ENCODE data around the gene COQ8A.
A peak's percentile ranks its signal among the peaks of the same experiment; 100 is the strongest.

The COQ8A gene

GRCh38 chr1:227006226-227006796, 66.2 kb downstream of the COQ8A start:
- DNase-seq (ENCODE audit: low read depth, low spot score) = no peak

DNA sequence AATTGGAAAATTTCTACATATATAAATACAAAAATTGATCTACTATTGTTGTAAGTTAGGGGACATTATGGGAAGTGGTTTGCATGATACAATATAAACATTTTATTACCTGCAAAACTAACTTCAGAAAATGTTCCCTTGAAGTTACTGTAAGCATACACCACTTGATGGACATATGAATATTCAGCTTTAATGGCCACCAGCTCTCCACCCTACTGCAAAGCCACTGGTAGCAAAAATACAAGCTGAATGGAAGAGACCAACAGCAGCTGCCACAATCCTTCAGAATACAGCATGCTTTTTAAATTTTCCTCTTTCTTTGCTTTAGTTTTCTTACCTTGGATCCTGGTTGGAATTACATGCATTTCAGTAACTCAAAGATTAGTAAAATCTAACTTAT, 69.8 kb downstream of the COQ8A start:
- no peak for DNase-seq (ENCODE audit: low read depth, low spot score)

- DNase-seq (ENCODE audit: low read depth, low spot score) = no peak
Measured at GRCh38 chr1:227010645-227011044, 70.6 kb downstream of the COQ8A start.

DNA sequence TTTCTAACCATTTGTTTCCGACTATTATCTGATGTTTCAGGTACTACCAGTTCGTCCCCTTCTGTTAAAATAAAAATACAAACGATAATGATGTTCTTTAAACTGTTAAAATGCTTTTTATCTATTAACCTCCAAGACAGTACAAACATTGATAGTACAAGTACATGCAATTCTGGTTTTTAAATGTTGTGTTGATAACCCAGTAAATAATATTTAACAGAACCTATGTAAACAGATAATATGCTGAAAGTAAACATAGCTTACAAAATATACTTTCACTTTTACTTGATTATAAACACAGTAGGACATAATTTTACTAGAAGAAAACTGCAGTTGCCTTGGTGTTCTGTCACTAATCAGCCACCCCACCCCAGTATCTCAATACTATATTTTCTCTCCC, 76.9 kb downstream of the COQ8A start:
- no peak for DNase-seq (ENCODE audit: low read depth, low spot score)

DNA sequence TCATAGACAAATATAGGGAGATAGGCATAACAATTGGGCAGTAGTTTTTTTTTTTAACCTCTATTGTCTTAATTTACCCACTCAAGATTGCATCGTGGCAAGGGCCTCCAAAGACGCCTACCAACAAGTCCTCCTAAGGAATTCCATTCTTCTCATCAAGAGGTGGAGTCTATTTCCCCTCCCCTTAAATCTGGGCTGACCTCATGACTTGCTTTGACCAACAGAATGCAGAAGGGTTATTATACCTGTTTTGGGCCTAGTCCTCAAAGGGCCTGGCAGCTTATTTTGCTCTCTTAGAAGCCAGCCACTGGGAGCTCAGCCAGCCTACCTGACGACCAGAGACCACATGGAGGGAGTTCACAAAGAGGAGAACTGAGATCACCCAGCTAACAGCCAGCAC, 92.3 kb downstream of the COQ8A start:
- DNase-seq (ENCODE audit: low read depth, low spot score) = peak; percentile 10

DNA sequence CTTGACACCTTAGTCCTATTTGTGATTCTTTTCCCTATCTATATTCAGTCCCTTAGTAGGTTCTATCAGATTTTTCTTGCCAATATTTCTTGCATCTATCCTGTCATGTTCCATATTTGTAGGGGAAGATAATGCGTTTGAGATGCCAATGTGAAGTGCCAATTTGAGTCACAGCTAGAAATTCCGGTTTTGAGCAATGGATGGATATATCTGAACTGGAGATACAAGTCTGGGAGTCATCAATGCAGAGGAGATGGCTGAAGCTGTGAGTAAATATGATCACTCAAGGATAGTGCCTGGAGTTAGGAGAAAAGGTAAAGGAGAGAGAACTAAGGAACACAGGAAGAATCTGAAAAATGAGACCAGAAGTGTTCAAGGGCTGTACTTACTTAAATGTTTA, 93.8 kb downstream of the COQ8A start:
- no peak for DNase-seq (ENCODE audit: low read depth, low spot score)

GRCh38 chr1:227035316-227035715, 95.2 kb downstream of the COQ8A start:
- DNase-seq (ENCODE audit: low read depth, low spot score) = no peak

DNA sequence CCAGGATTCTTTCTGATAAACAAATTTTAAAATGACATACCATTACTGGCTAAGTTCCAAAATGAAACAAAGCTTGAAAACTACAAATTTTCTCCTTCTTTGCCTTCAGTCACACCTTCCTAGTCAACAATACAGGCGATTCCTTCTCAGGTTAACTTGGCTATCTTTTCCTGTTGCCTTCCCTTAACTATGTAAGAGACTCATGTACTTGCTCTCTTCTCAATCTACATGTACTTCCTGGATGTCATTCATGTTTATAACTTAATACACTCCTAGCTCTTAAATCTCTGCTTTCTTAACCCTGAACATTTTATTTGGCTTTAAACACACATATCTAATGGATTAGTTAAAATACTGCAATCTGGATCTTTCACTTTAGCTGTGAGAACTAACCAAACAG, 97.0 kb downstream of the COQ8A start:
- no peak for DNase-seq (ENCODE audit: low read depth, low spot score)
